EL (cell line): ENCODE results near the gene C1orf21.

Experiments
- DNase-seq: peaks from one replicate; pipeline ENCODE4 v3.0.0-alpha.2; 2016

Gene C1orf21

DNA sequence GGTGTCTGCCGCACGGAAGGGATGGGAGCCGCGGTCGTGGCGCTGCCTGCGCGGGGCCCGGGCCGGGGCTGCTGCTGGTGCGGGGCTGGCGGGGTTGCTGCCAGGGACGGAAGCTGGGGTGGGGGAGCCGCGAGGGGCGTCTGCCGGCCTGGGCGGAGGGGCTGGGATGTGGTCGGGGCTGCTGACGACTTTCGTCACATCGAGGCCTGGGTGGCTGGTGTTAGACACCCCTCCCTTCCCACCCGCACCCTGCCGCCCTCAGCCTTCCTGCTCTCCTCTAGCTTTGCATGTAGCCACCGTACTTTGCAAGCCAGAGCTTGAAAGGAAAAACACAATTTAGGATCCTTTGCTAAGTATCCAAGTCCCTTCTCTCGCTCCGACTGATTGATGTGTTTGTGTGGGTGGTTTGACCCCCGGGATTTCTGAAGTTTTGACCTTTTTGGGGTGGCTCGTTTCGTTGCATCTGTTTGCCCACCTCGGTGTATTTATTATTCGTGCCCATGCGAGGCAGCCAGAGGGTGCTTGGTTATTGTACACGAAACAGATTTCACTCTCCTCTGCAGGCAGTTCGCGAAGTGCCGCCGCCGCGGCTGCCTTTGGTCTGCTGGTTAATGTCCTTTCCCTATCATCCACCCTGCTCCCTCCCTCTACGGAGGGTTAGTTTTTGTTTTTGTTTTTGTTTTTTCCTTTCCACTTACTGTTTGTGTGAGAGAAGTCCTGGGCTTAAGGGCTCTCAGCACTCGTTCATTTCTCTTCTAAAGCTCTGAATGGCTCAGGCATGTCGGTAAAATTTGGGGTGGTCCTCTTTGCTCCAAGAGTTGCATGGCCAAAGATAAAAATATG is 868 bp downstream of the C1orf21 start:
- peak; percentile 46 for DNase-seq

DNA sequence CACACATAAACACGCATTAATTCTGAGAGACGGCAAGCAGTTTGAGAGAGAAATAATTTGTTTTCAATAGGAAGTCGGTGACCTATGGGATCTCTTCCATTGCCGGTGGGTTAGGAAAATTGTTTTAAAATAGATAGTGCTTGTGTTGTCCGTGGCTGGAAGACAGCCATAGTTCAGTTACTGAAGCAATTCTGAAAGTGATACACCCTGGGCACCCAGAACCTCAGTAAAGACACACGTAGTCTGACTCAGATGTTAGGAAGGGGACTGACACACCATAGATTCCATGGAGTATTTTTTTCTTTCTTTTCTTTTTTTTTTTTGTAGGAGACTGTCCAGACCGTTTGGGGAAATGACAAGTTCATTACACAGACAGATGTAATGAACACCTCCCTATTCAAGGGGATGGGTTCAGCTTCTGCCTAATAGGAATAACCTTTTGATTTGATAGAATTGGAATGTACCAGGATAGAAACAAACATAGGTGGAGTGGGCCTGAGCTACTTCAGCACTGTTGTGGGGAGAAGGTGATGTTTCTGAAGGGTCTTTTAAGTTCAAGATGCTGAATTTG is 1.6 kb downstream of the C1orf21 start:
- DNase-seq, result peak; percentile 89

DNA sequence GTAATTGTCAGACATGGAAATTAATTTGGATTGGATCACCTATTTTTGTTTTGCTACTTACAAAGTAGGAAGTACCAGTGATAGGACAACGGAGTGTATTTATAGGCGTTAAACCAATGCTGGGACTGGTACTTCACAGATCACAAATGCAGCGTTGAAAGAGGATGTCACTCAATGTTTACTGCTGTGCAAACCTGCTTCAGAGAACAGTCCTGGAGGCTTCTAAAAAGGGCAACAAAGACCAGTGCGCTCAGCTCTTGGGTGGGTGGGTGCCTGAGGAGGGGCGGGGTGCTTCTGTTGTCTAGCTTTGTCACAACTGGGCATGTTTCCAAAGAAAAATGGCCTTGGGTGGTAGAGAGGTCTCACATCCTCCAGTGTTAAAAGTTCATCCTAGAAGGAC is 2.1 kb downstream of the C1orf21 start:
- peak; percentile 10 for DNase-seq

DNA sequence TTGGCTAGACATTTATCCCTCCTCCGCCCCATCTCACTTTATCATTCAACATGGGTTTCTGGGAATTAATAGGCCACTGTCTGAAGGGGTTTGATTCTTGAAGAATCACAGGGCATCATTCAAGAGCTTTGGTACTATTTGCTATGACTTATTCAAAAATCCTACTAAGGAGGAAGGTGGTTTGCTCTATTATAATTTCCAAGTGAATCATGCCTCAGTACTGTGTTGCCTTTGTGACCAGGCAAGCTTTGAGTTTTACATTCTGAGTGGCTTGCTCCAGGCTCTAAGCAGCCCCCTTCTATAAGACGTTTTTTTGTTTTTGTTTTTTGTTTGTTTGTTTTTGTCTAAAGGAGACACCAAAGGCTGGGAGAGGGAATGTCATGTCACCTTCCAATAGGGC is 2.6 kb downstream of the C1orf21 start:
- no peak for DNase-seq

DNA sequence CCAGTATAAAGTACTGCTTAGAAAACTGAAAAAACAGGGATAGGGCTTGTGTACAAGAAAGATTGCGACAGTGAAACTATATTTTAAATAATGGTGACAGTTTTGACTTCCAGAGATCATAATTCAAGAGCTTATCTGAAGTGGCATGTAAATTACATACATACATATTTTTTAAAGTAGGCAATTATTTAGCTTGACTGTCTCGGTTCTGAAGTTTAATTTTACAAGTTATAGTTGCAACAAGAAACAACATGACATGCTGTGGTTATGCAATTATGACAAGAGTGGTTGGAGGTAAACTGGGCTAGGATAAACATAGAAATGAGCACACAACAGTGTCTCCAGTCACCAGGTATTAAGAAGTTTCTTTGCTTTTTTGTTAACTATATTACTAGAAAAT is 4.1 kb downstream of the C1orf21 start:
- no peak for DNase-seq

DNA sequence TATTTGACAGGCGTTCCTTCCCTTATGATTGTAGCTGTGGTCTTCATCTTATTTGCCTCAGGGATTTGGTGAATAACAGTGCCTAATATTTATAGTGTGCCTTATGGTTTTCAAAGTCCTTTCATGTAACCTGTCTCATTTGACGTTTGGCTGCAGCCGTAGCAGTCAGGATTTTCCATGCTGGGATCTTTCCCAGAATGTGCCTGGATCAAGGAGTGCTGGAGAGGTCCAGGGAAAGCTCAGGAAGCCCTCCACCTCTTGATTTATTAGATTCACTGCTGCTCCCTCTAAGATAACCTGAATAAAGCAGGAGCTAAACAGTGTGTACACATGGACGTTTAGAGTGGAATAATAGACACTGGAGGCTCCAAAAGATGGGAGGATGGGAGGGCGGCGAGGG is 5.2 kb downstream of the C1orf21 start:
- DNase-seq, result no peak

DNA sequence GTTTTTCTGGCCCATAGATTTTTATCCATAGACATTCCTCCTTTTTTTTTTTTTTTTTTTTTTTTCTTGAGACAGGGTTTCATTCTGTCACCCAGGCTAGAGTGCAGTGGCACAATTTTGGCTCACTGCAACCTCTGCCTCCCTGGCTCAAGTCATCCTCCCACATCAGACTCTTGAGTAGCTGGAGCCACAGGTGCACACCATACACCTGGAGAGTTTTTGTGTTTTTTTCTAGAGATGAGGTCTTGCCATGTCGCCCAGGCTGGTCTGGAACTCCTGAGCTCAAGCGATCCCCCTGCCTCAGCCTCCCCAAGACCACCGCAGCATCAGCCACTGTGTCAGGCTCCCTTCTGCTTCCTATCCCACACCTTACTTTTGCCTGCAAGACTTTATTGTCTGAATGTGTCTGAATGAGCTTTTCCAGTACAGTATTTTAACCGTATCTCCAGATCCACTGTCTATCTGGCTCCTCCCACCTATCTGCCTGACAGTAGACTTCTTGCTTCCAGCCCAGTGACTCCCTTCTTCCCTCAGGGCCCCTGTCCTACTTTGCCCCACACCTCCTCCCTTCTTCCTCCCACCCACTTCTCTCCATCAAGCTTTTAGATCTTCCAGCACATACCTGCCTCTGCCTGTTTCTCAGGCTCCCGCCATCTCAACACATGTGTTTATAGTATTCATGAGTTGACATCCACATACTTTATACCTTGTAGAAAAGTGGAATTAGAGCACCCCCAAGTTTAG is 6.1 kb downstream of the C1orf21 start:
- DNase-seq, result no peak

DNA sequence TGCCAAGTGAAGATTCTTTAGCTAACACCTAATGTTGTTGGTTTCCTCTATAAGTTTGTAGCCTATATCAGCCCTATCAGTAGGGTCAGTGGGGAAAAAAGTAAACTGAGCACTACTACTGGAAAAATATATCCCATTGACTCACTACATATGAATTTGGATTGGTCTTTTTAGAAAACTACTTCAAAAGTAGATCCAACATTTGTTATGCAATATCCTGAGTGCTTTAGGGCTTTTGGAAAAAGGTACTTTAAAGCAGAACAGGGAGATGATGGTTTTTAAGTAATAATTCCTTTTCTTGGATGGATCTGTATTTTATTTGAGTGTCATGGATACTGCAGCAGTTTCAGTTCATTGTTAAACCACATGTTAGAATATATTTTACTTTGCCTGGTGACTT is 7.1 kb downstream of the C1orf21 start:
- peak; percentile 19 for DNase-seq

DNA sequence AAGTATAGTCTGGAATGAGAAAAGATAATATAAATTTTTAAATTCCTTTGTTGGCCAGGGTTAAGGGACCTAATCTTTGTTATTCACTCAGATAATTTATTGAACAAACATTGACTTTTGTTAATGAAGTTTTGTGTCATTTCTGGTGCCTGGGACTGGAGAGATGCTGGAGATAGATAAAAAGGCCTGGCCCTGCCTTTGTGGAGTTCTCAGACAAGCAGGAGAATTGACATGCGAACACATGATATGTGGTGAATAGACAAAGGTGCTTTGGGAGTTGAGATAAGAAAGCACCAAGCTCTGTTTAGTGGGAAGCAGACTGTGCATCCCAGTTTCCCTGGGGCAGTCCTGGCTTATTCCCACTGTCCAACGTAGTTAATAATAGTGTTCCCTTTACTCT is 8.5 kb downstream of the C1orf21 start:
- no peak for DNase-seq

DNA sequence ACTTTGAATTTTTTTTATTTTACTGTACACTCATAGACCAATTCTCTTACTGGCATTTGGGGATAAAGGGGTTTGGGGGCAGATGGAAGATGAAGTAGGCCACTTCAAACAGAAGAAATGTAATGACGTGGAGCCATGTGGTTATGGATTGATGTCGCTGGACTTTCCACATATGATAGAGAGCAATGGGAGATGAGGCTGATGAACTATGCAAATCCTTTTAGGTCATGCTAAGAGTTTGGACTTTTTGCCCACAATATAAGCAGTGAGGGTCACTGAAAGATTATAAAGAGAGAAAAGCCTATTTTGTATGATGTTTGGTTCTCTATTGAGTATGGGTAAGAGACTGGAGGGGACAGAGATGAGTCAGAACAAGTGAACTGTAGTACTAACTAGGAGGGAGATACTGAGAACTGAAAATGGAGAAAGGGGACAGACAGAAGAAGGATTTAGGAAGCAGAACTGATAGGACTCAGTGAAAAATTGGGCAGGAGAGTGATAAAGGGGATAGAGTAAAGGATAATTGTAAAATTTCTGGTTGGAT is 9.2 kb downstream of the C1orf21 start:
- no peak for DNase-seq

DNA sequence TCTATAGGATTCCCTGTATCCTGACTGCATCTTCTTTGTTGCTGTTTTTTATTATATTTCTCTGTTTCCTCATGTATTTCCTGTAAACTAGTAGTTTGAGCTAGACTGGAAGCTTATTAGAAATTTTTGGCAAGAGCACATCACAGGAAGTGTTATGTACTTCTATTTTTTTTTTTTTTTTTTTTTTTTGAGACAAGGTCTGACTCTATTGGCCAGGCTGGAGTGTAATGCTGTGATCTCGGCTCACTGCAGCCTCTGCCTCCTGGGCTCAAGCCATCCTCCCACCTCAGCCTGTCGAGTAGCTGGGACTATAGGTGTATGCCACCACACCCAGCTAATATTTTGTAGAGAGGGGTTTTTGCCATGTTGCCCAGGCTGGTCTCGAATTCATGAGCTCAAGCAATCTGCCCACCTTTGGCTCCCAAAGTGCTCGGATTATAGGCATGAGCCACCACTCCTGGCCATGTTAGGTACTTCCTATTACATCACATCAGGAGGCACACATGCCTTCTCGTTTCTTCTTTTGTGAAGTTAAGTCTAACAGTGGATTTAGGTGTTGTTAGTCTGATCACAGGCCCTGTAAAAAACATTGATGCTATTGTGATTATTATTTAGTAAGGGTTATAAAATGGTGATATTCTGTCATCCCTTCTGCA is 12.5 kb downstream of the C1orf21 start:
- no peak for DNase-seq

DNA sequence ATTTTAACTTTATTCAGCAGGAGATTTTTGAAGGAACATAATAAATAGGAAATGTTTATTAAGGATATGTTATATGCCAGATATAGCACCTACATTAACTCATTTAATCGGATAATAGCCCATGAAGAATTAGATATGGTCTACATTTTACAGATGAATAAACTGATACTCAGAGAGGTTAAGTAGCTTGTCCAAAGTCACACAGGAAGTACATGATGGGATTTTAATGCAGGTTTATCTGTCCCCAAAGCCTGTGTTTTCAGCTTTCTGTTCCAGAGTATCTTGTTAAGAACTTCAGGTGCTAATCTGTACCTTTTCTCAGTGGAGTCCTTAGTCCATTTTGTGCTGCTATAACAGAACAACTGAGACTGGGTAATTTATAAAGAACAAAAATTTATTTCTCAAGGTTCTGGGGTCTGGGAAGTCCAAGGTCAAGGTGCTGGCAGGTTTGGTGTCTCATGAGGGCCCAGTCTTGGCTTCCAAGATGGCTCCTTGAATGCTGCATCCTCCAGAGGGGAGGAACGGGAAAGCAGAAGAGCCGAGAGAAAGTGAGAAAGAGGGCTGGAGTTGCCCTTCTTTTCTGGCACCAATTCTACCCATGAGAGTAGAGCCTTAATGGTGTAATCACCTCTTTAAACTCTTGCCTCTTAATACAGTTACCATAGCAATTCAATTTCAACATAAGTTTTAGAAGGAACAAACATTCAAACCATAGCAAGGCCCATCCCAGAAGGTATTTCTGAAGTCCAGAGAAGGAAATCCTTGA is 17.3 kb downstream of the C1orf21 start:
- DNase-seq, result no peak

DNA sequence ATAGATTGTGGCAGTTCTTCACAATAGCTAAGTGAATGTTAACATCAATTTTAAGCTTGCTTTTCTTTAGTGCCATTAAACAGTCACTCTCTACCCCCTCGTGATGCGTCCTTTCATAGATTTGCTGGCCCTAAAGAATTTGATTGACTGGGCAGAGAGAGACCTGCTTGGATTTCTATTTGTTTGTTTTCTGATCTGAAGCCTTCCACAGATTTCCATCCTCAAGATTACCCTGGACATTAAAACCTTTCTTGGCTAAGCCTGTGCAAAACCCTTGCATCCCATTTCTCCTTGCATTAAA is 17.8 kb downstream of the C1orf21 start:
- no peak for DNase-seq

DNA sequence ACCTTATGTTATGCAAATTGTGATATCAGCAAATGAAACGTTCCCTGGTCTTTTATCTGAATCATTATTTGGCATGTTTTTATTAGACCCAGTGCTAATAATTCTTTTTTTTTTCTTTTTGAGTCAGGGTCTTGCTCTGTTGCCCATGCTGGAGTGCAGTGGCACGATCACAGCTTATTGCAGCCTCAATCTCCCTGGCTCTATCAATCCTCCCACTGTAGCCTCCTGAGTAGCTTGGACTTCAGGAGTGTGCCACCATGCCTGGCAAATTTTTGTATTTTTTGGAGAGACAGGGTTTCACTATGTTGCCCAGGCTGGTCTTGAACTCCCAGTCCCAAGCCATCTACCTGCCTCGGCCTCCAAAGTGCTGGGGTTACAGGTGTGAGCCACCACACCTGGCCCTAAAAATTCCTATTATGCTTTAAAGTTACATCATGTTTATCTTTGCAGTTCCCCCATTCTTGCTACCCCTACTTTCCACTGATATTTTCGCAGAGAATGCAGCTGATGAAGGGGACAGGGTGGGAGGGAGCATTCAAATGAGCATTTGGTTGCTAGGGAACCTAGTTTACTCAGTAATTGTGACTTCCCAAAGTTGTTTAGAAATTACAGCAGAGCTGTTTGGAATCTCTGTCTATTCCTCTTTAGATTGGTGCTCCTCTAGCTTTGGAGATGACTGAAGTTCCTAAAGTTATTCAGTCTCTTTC is 18.4 kb downstream of the C1orf21 start:
- DNase-seq, result no peak

DNA sequence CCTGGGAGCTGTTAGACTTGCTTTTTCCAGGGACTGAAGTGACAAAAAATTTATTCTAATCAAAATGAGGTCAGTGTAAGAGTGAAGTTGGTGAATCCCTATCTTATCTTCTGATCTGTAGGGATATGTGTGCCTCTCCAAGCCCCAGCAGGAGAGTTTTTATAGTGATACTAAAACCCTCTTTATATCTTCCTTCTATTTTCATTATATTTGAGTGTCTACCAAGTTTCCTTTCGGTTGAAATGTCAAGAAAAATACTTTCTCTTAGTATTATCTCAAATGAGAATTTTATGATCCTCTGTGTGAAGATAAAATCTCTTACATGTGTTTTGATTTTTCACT is 18.9 kb downstream of the C1orf21 start:
- no peak for DNase-seq

DNA sequence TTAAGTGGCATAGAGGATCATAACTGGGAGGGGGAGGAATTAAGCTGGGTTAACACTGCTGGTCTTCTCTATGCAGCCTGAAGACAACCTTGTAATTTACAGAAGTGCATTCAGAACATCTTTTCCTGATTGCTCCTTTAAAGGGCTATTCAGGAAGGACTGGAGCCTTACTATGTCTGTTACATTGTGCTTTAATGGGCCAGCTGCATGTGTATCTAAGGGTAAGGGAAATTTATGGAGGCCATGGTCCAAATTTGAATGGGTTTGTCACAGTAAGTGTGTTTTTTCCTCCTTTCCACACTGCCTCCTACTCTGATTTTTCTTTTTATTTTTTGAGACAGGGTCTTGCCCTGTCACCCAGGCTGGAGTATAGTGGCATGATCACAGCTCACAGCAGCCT is 19.6 kb downstream of the C1orf21 start:
- DNase-seq, result no peak

DNA sequence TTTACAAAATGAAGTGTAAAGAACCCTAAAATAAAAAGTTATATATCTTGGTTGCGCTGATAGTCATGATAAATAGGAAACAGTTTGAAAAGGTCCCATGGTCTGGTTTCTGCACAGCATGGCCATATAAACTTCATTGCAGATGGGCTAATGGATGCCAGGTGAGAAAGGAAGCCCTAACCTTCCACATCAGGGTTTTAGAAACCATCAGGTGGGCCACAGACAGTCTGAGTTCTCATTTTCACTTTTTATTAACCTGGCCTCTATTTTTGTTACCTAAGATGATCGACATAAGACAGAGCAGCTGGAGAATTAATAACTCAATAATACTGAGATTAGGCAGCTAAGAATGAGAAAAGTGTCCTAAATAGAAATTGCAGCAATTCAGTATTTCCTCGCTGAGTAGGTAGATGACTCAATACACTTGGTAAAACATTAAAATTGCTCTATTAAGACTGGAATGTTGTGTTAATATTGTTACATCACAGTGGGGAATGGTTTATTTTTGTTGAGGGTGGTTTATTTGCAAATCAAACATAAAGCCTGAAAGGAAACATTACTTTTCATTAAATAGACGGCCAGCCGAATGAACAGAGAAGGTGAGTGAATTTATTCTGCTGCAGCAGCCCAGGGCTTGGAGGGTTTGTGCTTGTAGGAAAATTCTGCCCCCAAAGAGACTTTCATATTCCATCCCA is 21.1 kb downstream of the C1orf21 start:
- peak; percentile 40 for DNase-seq

DNA sequence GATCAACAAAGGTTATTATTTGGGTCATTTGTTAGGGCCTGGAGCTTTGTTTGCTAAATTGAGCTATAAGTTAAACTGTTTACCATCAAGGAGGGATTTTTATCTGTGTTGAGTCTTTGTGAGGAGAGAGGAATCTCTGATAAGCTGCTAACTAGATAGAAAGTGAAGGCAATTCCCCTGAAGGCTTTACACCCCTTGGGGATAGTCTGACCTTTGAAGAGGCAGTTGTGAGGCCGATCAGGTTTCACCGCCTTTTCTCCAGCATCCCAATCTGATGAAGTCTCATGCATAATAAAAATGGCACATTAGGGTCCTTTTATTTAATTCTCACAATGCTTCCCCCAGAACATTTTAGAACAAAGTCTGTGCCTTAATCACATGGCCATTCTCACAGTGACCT is 21.8 kb downstream of the C1orf21 start:
- no peak for DNase-seq

DNA sequence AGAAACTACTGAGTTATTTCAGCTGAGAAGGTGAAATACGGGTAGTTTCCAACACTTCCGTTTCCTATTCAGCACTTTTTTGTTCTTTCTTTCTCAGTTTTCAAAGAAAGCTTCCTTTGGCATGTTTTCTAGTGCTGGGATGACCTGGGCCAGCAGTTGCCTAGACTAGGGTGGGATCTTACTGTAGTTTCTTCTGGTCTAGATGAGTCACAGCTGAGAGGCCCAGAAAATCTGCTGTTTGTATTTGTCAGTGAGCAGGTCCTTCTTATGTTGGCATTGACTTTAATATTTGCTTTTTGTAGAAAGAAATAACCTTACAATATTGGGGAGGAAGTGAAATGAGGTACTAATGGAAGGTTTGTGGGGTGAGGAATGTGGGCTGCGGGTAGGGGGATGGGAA is 22.2 kb downstream of the C1orf21 start:
- peak; percentile 44 for DNase-seq

DNA sequence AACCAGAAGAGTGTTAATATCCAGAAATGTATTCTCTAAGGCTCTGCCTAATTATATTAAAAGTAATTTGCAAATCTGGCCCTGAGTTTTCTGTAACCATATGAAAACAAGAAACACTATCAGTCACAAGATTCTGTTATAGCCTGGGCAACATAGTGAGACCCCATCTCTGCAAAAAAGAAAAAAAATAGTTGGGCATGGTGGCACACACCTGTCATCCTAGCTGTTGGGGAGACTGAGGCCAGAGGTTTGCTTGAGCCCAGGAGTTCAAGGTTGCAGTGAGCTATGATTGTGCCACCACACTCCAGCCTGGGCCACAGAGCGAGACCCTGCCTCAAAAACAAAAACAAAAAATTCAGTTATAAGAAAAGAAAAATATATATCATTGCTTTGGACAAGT is 25.6 kb downstream of the C1orf21 start:
- no peak for DNase-seq

DNA sequence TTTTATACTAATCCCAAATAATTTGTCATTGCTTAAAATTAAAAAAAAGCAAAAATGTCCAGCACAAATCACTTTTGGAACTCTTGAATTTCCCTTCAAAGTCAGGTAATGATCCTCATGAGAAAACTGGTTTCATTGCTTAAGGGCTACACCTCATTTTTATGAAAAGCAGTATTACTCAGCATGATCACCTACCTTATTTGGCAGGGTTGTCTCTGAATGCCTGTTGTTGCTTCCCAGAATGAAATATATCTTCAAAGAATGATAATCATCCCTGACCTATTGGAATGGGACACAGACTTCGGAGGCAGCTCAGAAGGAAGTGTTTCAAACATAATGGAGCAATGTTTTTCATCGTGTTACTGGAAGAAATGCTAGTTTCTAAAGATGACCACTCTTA is 29.7 kb downstream of the C1orf21 start:
- DNase-seq, result no peak

DNA sequence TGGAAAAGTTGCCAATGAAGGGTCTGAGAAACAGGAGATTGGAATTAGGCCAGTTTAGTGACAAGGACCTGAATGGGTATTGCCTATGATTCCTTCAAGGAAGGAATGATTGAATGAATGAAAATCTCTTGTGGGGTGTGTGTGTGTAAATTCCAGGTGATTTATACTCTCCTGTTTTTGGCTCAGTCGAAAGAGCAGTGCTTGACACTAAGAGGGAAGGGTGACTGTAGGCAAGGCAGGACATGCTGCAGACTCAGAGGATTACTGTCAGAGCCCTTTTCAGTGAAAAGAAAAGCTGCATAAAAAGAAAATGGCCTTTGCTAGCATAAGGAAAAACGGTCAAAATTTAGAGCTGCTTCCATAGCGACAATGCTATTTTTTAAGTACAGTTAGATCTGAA is 30.1 kb downstream of the C1orf21 start:
- no peak for DNase-seq
